ENCODE measurements around the gene DOHH.
A peak's percentile ranks its signal among the peaks of the same experiment; 100 is the strongest.

Gene DOHH

DNA sequence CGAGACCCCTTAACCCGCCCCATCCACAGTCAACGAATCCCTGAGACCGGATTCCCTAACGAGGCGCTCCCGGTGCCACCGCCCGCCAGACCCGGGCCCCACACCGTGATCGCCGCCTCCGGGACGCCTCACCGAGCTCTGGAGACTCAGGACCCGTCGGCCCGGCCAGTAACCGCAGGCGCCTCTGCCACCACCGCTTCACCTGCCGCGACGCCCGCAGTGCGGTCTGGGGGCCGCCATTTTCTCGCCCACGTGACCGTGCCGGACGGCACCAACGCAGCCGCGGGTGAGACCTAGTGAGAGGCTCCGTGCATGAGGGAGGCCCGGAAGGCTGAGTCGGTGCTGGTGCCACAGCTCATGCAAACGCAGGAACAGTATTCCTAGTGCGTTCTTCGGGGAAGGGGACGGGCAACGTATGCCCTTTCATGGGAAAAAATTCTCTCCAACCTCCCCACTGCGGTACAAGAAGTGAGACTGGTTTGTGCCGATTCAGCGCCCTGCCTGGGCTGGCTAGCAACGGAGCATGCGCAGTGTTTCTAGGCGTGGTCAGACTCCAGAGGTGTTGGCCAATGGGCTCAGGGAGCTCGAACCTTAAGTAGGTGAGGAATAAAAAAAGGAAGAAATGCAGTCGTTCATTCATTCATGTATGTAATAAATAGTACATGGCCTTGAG lies at the start of gene DOHH:
Gene DOHH (minus strand): TSS at position 246 of the 673 bp plus-strand sequence. CDS start 3,860 bp downstream, outside the sequence.
- DNase-seq (ENCODE audit: low read depth), result peak; percentile 94
- TF ChIP-seq CTCF (conservative IDR thresholded peaks at IDR 0.05; ENCODE audit: low read length), result no peak
- peak within 1 kb of the TSS; percentile 94 for H3K4me3 ChIP-seq (ENCODE audit: low read length)

GRCh38 chr19:3549816-3550215 lies 49.3 kb upstream of the DOHH start:
- H3K4me3 ChIP-seq (ENCODE audit: low read length), result no peak overlapping the region
- TF ChIP-seq CTCF (conservative IDR thresholded peaks at IDR 0.05; ENCODE audit: low read length), result no peak
- DNase-seq (ENCODE audit: low read depth), result no peak

DNA sequence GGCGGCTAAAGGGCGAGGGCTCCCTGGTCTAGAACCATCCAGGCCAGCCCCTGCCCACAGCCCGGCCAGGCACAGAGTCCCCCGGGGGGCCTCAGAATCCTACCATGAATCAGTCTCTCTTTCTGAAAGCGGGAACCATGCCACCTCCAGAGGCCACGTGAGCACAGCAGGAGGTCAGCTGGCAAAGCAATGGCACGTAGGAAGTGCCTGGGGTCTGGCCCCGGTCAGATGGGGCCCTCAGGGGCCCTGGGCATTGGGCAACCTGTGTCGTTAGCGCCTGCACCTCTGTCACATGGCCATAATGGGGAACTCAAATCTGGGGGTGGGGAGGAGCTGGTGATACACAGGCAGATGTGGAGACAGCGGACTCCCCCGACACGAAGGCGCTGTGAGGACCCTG lies 48.1 kb upstream of the DOHH start:
- no peak for DNase-seq (ENCODE audit: low read depth)
- no peak overlapping the region for H3K4me3 ChIP-seq (ENCODE audit: low read length)
- no peak for TF ChIP-seq CTCF (conservative IDR thresholded peaks at IDR 0.05; ENCODE audit: low read length)

DNA sequence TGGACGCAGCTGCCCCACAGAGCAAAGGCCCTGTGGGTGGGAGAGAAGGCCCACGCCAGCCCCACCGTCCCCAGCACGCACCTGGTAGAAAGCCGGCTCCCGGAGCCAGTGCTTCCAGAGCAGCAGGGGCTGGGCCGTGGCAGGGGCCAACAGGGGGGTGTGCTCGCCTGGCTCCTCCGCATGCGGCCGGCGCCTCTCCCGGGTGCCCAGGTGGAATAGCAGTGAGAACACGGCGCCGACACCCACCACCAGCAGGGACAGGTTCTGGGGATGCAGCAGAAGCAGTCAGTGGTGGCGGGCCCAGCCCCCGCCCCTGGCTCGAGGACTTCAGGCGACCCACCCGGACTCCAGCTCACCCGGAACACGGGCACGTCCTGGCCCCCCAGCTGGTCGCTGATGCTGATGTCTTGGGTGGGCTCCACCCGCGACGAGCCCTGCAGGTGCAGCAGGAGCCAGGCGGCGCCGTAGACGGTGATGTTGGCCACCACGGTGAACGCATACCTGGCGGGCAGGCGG lies 47.4 kb upstream of the DOHH start:
- no peak for DNase-seq (ENCODE audit: low read depth)
- no peak overlapping the region for H3K4me3 ChIP-seq (ENCODE audit: low read length)
- no peak for TF ChIP-seq CTCF (conservative IDR thresholded peaks at IDR 0.05; ENCODE audit: low read length)

DNA sequence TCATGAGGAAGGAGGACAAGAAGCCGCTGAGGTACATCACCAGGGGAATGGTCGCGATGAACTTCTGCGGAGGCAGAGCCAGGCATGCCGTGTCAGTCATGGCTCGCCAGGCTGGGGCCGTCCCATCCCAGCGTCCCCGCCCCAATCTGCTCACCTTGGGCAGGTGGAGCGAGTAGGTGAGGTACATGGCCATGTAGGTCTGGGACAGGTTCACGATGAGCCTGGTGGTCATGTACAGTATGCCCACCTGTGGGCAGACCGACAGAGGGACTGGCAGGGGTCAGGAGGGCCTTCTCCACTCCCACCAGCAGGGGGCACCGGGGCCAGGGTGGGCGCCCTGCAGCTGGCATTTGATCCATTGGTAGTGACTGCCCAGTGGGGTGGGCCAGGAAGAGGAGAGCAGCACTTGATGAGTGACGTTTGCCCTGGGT lies 46.8 kb upstream of the DOHH start:
- H3K4me3 ChIP-seq (ENCODE audit: low read length), result no peak overlapping the region
- TF ChIP-seq CTCF (conservative IDR thresholded peaks at IDR 0.05; ENCODE audit: low read length), result peak; percentile 59
- peak; percentile 17 for DNase-seq (ENCODE audit: low read depth)

DNA sequence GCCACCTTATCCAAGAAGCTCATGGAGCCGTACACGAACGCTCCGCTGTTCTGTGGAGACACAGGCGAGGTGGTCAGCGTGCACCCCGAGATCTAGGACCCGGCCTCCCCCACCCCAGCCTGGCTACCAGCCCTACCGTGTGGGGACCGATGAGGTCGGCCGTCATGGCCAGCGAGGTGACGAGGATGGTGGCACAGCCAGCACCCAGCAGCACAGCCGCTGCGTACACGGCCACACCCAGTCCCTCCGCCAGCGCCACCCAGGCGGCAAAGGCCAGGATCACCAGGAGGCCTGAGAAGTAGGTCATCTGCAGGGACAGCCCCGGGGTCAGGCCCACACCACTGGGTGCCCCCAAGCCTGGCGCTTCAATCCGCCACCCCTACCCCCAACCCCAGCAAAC lies 45.6 kb upstream of the DOHH start:
- no peak for TF ChIP-seq CTCF (conservative IDR thresholded peaks at IDR 0.05; ENCODE audit: low read length)
- no peak overlapping the region for H3K4me3 ChIP-seq (ENCODE audit: low read length)
- no peak for DNase-seq (ENCODE audit: low read depth)

- DNase-seq (ENCODE audit: low read depth), result no peak
- TF ChIP-seq CTCF (conservative IDR thresholded peaks at IDR 0.05; ENCODE audit: low read length), result no peak
- no peak overlapping the region for H3K4me3 ChIP-seq (ENCODE audit: low read length)
Measured at GRCh38 chr19:3545669-3546034, 45.2 kb upstream of the DOHH start.
